Liver (tissue), 9 donors: Measurements from ENCODE around the gene NIT1. TPM values are rescaled to one million over a fixed set of nuclear protein-coding genes. Genes with fewer than 3 reads are reported as not detected.

ENCODE experiments used
- DNase-seq: peaks from one replicate; pipeline ENCODE4 v3.0.0-alpha.2; 2017; ENCODE audit warnings: low spot score
- H3K27ac ChIP-seq, 2 donors: one replicate each; pipeline ENCODE4 v1.7.0; 2013; ENCODE audit warnings: inconsistent platforms in 2 of 2, low read length in 2 of 2, control low read depth in 1 of 2, low read depth in 1 of 2, mild to moderate bottlenecking in 1 of 2
- H3K27me3 ChIP-seq, 4 donors: one replicate each; pipeline versions ENCODE4 v1.6.1 to v1.7.0; 2013; ENCODE audit warnings: low read length in 3 of 4, inconsistent platforms in 1 of 4, mild to moderate bottlenecking in 1 of 4, moderate library complexity in 1 of 4; ENCODE audit not compliant: control insufficient read depth in 4 of 4, insufficient read depth in 4 of 4
- H3K36me3 ChIP-seq, 4 donors: one replicate each; pipeline versions ENCODE4 v1.6.1 to v1.7.0; 2013; ENCODE audit warnings: low read length in 3 of 4, mild to moderate bottlenecking in 3 of 4, low read depth in 1 of 4, moderate library complexity in 1 of 4; ENCODE audit not compliant: control insufficient read depth in 4 of 4, insufficient read depth in 3 of 4
- H3K4me1 ChIP-seq, 4 donors: one replicate each; pipeline versions ENCODE4 v1.6.1 to v1.7.0; 2013; ENCODE audit warnings: low read length in 3 of 4, mild to moderate bottlenecking in 3 of 4, moderate library complexity in 1 of 4; ENCODE audit not compliant: control insufficient read depth in 4 of 4, insufficient read depth in 4 of 4
- H3K4me3 ChIP-seq, 3 donors: one replicate each; pipeline versions ENCODE4 v1.6.1 to v1.7.0; 2013; ENCODE audit warnings: low read length in 3 of 3, control low read depth in 1 of 3, low read depth in 1 of 3, mild to moderate bottlenecking in 1 of 3
- H3K9ac ChIP-seq, 2 donors: one replicate each; pipeline ENCODE4 v1.7.0; 2013; ENCODE audit warnings: low read length in 2 of 2, mild to moderate bottlenecking in 2 of 2, moderate library complexity in 2 of 2, control low read depth in 1 of 2, low read depth in 1 of 2
- H3K9me3 ChIP-seq, 4 donors: one replicate each; pipeline versions ENCODE4 v1.6.1 to v1.7.0; 2013; ENCODE audit warnings: low read length in 3 of 4; ENCODE audit not compliant: control insufficient read depth in 4 of 4
- ATF3 ChIP-seq: IDR thresholded peaks from 2 replicates; pipeline ENCODE4 v1.6.1; 2016; ENCODE audit warnings: antibody characterized with exemption
- CTCF ChIP-seq: fragments of 150-350 bp; IDR thresholded peaks from 2 replicates; pipeline ENCODE4 v1.5.1; 2017; ENCODE audit warnings: improper control_type of control experiment, low read depth, low read length; ENCODE audit not compliant: missing input control
- EGR1 ChIP-seq, 2 donors: IDR thresholded peaks; 2 replicates each; pipeline ENCODE4 v1.6.1; 2016 to 2018; ENCODE audit warnings: antibody characterized with exemption in 2 of 2, low read depth in 2 of 2
- FOXA1 ChIP-seq: IDR thresholded peaks from 2 replicates; pipeline ENCODE4 v1.6.1; 2016; ENCODE audit warnings: antibody characterized with exemption
- FOXA2 ChIP-seq: IDR thresholded peaks from 2 replicates; pipeline ENCODE4 v1.6.1; 2016; ENCODE audit warnings: antibody characterized with exemption
- GABPA ChIP-seq, 2 donors: IDR thresholded peaks in 1 of 2; conservative IDR thresholded peaks in 1 of 2; 2 replicates each; pipeline ENCODE4 v1.6.1; 2016; ENCODE audit warnings: antibody characterized with exemption in 2 of 2, mild to moderate bottlenecking in 1 of 2, moderate library complexity in 1 of 2
- HNF4A ChIP-seq, 2 donors: conservative IDR thresholded peaks; 2 replicates each; pipeline ENCODE4 v1.6.1; 2016; ENCODE audit warnings: antibody characterized with exemption in 2 of 2, mild to moderate bottlenecking in 2 of 2
- HNF4G ChIP-seq: IDR thresholded peaks from 2 replicates; pipeline ENCODE4 v1.6.1; 2016; ENCODE audit warnings: antibody characterized with exemption
- JUND ChIP-seq, 2 donors: IDR thresholded peaks; 2 replicates each; pipeline ENCODE4 v1.6.1; 2016; ENCODE audit warnings: antibody characterized with exemption in 2 of 2
- MAX ChIP-seq: IDR thresholded peaks from 2 replicates; pipeline ENCODE4 v1.6.1; 2016; ENCODE audit warnings: antibody characterized with exemption
- NR2F2 ChIP-seq: IDR thresholded peaks from 2 replicates; pipeline ENCODE4 v1.6.1; 2016; ENCODE audit warnings: antibody characterized with exemption
- RAD21 ChIP-seq, 2 donors: IDR thresholded peaks; 2 replicates each; pipeline ENCODE4 v1.6.1; 2016; ENCODE audit warnings: antibody characterized with exemption in 2 of 2, mild to moderate bottlenecking in 2 of 2
- REST ChIP-seq: IDR thresholded peaks from 2 replicates; pipeline ENCODE4 v1.6.1; 2016; ENCODE audit warnings: antibody characterized with exemption, mild to moderate bottlenecking
- RXRA ChIP-seq, 2 donors: IDR thresholded peaks; 2 replicates each; pipeline ENCODE4 v1.6.1; 2017 to 2018; ENCODE audit warnings: antibody characterized with exemption in 2 of 2, mild to moderate bottlenecking in 1 of 2
- SP1 ChIP-seq: IDR thresholded peaks from 2 replicates; pipeline ENCODE4 v1.6.1; 2018; ENCODE audit warnings: antibody characterized with exemption, mild to moderate bottlenecking
- TAF1 ChIP-seq: conservative IDR thresholded peaks from 2 replicates; pipeline ENCODE4 v1.6.1; 2016; ENCODE audit warnings: antibody characterized with exemption, mild to moderate bottlenecking
- YY1 ChIP-seq: IDR thresholded peaks from 2 replicates; pipeline ENCODE4 v1.6.1; 2016; ENCODE audit warnings: antibody characterized with exemption, mild to moderate bottlenecking
- ZBTB33 ChIP-seq: IDR thresholded peaks from 2 replicates; pipeline ENCODE4 v1.6.1; 2016; ENCODE audit warnings: antibody characterized with exemption
- WGBS: extraction: QIAGEN DNeasy Blood & Tissue Kit; methylation state at CpG from one replicate; pipeline ENCODE4 v1.1.7; 2013; 5-methylcytosine and 5-hydroxymethylcytosine counted together
- polyA plus RNA-seq, 2 donors: library from polyadenylated mRNA; stranded (reverse) in 1 of 2; unstranded in 1 of 2; fragments of 200-250 nt in 1 of 2; fragments of >200 nt in 1 of 2; fragmentation: Nextera tagmentation in 1 of 2; extraction: Ambion mirVana in 1 of 2; gene quantifications; one replicate each; pipeline versions ENCODE4 v1.2.1 to v1.2.3, GENCODE V29; 2013 to 2015
- total RNA-seq, 2 donors: library from RNA; depleted of rRNA; stranded (reverse); fragments of >200 nt; gene quantifications; one replicate each; pipeline ENCODE4 v1.2.3, GENCODE V29; 2014
- donor health status: healthy.
- donor health status: healthy.
- donor health status: healthy.
- donor health status: healthy.
- donor health status: healthy.

Gene NIT1
- total and polyA plus RNA-seq, 4 donors, result 17.8 to 45.8 (median 39.3) TPM

GRCh38 chr1:161076410-161076809 lies 41.5 kb upstream of the NIT1 start:
- no peak for DNase-seq
- Histone ChIP-seq H3K27ac (no peak overlapping the region), H3K4me1 (no peaks in the 10 kb centered on the region), H3K9ac (no peak overlapping the region), H3K27me3 (no peaks in the 10 kb centered on the region), H3K4me3 (no peak overlapping the region), H3K9me3 (no peaks in the 10 kb centered on the region), H3K36me3 (no peaks in the 10 kb centered on the region)
- TF ChIP-seq TAF1, result no peak
- TF ChIP-seq ATF3, result no peak
- no peak for TF ChIP-seq YY1
- TF ChIP-seq ZBTB33, result no peak
- no peak for TF ChIP-seq MAX
- no peak for TF ChIP-seq CTCF
- TF ChIP-seq NR2F2, result no peak
- TF ChIP-seq FOXA1, result no peak
- TF ChIP-seq HNF4G, result no peak
- no peak for TF ChIP-seq FOXA2
- no peak for TF ChIP-seq RXRA (IDR thresholded peaks at IDR 0.05)
- no peak for TF ChIP-seq JUND (IDR thresholded peaks at IDR 0.05)
- TF ChIP-seq EGR1 (IDR thresholded peaks at IDR 0.05; ENCODE audit: low read depth in 2 of 2), result no peak
- TF ChIP-seq REST, result no peak
- no peak for TF ChIP-seq GABPA (IDR thresholded peaks at IDR 0.05 in 1 of 2, conservative IDR thresholded peaks at IDR 0.05 in 1 of 2)
- no peak for TF ChIP-seq SP1
- no peak for TF ChIP-seq HNF4A (conservative IDR thresholded peaks at IDR 0.05)
- no peak for TF ChIP-seq RAD21 (IDR thresholded peaks at IDR 0.05)

- no peaks in the 10 kb centered on the region for H3K9me3 ChIP-seq
- DNase-seq, result no peak
- no peak overlapping the region for H3K9ac ChIP-seq
- no peak overlapping the region for H3K4me3 ChIP-seq
- no peak overlapping the region for H3K27ac ChIP-seq
- no peak for TF ChIP-seq ZBTB33
- TF ChIP-seq GABPA (IDR thresholded peaks at IDR 0.05 in 1 of 2, conservative IDR thresholded peaks at IDR 0.05 in 1 of 2), result no peak
- no peak for TF ChIP-seq TAF1
- TF ChIP-seq FOXA2, result no peak
- no peaks in the 10 kb centered on the region for H3K36me3 ChIP-seq
- no peaks in the 10 kb centered on the region for H3K4me1 ChIP-seq
- H3K27me3 ChIP-seq, result no peaks in the 10 kb centered on the region
- WGBS, result 73% methylated on average over 9 of the region's 9 CpGs
Observed at GRCh38 chr1:161077426-161077825, 40.5 kb upstream of the NIT1 start.
